Superior temporal gyrus (tissue), 1 donor: ENCODE results near the gene NRCAM.

ENCODE experiments used
- DNase-seq: peaks from one replicate; pipeline ENCODE4 v3.0.0-alpha.2; 2016; ENCODE audit errors: extremely low spot score

NRCAM gene

DNA sequence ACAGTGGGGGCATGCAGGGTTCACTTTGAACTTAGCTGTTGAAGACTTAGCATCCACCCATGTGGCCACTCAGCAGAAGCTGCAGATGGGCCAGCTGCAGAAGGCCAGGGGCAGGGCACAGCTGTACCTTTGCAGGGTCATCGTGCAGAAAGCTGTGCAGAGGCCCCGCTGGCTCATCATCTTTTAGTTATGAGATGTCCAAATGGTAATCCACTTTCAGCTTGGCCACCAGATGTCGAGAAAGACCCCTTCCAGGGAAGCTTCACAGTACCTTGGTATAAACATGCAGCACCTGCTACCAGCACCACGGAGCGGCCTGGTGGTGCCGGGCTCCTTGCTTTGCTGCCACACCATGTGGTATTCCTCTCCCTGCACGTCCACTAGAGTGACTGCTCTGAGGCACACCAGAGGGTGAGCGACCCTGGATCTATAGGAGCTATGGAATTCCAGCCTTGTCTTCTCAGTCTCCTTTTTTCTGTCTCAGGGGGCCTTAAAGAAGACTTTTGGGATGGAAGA is 251.9 kb downstream of the NRCAM start:
- no peak for DNase-seq

GRCh38 chr7:108203537-108203936 is 252.7 kb downstream of the NRCAM start:
- no peak for DNase-seq

DNA sequence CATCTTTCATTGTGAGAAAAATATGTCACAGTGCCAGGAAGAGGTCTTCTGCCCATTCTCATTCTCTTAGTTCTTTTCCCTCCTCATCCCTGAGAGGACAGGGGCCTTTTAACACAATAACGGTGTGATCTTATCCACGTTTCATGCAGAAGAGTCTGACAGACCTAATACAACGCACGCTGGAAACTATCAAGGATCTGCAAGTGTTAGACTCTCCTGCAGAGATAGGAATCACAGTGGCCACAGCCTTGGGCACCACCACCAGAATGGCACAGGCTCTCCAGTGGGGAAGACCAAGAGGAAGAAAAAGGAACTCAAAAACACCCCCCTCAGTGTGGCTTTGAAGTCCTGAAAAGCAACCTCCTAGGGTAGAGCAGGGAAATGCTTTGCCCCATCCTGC is 253.5 kb downstream of the NRCAM start:
- DNase-seq, result no peak

GRCh38 chr7:108201766-108202165 is 254.5 kb downstream of the NRCAM start:
- DNase-seq, result no peak

- no peak for DNase-seq
Observed at GRCh38 chr7:108200326-108200725, 255.9 kb downstream of the NRCAM start.

DNA sequence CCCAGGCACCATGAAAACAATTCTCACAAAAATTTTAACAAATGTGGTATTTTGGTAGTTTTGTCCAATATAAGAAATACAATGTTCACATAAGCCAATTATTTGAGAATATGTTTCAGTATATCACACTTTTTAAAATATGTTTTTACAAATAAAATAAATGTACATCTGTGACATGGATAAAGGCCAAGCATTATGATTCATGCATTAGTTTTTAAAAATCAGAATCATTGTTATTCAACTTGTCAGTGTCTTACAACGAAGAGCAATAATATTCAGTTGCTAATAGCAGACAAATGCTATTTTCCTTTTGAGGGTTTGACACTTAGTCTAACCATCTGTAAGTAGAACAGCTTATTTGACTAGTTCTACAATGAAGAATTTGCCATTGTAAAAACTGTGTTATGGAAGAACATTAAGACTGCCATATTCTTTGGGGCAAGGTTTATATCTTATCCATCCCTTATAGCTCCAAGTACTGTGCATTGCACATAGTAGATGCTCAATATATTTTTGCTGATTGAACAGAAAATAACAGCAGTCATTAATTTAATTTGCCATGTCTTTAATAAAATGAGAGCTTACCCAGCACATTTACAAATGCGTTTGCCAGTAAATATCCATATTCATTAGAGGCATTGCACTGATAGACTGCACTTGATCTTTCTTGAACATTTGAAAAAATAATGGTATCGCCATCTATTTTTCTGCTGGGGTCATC is 258.7 kb downstream of the NRCAM start:
- no peak for DNase-seq

DNA sequence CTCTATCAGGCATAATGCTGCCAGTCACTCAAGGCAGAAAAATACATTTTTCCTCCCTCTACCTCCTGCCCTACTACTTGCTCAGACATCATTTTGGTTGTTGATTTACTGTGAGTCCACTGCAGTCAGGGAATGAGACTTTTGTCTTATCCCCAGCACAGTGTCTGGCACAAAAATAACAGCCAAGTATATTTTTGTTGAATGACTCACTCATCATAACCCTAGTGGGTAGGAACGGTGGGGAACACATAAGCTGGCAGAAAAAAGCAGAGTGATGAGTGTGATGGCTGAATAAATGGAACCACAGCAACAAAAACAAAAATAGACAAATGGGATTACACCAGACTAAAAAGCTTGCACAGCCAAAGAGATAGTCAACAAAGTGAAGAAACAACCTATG is 260.2 kb downstream of the NRCAM start:
- peak; percentile 62 for DNase-seq

DNA sequence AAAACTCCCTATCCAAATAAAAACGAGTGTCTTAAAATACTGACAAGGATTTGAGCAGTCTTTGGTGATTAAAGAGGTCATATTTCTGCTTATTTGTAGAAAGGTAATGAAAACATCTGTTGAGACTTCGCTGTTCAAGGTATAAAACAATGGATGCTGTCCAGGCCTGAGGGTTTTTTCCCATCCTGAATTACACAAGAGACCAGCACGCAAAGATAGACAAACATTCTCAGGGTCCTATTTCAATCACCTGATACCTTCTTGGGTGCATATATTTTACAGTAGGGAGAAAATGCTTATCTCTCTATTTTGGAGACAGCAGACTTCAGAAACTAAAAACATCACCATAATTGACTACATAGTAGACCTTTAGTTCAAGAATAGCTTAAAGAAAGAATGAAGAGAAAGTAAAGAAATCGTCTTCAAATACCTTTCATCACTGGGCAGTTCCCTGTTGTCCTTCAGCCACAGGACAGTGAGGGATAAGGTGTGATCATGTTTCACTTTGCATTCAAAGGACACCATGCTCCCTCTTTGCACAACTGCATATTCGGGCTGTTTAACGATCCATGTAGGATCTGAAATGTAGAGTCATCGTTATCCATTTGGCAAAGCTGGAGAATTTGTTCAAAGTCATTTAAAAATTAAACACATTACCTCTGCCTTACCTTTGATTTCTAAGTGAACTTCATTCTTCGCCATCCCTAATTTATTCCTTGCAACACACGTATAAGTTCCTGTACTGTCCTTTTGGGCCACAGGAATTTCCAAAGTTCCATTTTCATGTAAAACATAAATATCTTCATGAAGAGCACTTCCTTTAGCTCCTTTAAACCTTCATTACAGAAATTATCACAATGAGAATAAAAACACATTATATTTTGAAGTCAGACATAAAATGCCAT is 262.4 kb downstream of the NRCAM start:
- no peak for DNase-seq

GRCh38 chr7:108190891-108191290 is 265.3 kb downstream of the NRCAM start:
- DNase-seq, result no peak

- no peak for DNase-seq
Observed at GRCh38 chr7:108189733-108190388, 266.4 kb downstream of the NRCAM start.

DNA sequence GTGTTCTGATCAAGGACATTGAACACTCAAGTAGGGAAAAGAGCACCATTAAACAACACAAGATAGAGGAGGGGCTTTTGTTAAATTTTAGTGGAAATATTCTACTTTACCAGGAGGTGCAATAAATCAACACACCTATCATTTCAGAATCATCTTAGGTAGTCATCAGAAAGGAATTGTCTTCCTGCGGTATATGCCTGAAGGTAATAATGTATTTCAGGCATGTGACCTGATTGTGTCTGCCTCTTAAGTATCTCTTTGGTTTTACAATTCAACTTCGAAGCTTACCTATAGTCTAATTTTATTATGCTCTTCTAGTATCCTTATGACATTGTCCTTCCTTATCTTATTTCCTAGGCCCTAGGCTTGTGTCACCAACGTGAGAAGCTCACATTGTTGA is 267.5 kb downstream of the NRCAM start:
- no peak for DNase-seq

- peak; percentile 92 for DNase-seq
Observed at GRCh38 chr7:108181073-108181985, 274.9 kb downstream of the NRCAM start.

DNA sequence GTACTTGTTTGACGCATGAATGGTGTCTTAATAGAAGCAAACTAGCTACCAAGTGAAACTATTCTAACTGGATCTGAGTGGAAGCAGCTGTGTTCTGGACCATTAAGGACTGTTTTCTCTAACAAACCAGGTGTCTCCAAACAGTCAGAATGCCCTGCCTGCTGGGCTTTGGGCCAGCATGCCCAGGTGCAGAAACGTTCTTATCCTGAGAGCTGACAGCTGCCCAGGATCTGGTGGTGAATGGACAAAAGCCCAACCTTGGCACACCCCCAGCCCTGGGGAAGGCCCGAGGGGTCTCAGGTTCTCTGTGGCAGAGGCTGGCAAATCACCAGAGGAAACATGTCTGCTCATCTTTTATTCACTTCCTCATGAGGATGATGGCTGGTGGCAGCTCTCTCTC is 277.8 kb downstream of the NRCAM start:
- DNase-seq, result no peak

GRCh38 chr7:108171164-108171563 is 285.1 kb downstream of the NRCAM start:
- DNase-seq, result no peak

DNA sequence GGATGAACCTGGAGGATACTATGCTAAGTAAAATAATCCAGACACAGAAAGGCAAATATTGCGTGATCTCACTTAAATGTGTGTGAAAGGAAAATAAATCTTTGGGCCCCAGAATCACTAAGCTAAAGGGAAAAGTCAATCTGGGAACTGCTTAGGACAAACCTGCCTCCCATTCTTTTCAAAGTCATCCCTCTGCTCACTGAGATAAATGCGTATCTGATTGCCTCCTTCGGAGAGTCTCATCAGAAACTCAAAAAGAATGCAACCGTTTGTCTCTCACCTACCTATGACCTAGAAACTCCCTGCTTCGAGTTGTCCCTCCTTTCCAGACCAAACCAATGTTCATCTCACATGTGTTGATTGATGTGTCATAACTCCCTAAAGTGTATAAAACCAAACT is 286.0 kb downstream of the NRCAM start:
- DNase-seq, result no peak

GRCh38 chr7:108167460-108167859 is 288.8 kb downstream of the NRCAM start:
- DNase-seq, result no peak

- no peak for DNase-seq
Observed at GRCh38 chr7:108166687-108167086, 289.5 kb downstream of the NRCAM start.

DNA sequence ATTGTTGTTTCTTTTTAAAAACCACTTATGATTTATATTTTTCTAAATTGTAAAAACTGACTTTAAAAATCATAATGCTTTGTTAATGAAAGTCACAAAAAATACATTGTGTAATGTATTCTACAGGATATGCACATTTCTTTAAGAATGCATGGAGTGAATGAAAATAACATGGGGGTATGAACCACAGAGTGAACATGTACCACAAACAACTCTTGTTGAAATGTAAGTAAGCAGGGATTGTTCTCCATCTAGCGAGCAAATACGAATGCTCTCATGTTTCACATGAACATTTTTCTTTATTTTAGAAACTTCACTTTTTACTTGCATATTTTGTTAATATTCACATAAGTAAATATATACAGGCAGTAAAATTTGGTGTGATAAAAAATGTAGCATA is 290.5 kb downstream of the NRCAM start:
- DNase-seq, result no peak

GRCh38 chr7:108164946-108165345 is 291.3 kb downstream of the NRCAM start:
- no peak for DNase-seq

DNA sequence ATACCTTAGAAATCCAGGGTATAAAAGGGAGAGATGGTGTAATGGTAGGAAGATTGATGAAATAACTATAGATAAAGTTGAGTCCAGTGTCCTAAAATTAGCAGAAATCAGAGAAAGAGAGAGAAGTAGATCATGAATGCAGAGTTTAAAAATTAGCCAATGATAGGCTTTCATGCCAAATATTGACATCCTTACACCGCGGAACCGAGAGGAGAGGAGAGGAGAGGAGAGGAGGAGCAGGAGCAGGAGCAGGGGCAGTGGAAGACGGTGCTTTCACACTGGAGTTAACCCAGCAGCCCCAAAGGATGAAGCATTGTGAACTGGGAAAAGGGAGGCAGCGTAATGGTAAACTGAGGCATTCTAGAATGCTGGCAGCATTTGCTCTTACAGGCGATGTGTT is 291.9 kb downstream of the NRCAM start:
- no peak for DNase-seq

DNA sequence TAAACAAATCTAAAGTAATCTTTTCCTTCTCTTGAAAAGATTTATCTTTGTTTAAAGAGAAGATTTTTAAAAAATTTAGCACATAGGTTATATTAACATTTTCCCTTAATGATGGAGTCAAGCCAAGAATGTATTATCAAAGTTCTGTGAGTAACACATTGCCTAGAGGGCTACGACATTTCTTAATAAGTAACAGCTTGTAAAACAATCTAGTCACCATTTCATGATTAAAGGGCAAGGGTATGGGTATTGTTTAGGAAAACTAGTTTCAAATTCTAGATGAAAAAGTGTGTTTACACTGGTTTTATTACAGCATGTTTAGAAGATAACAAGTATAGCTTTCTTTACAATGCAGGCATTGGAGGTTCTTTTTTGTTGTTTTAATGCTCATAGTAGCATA is 297.5 kb downstream of the NRCAM start:
- DNase-seq, result no peak
